Activated T-cell treated with anti-CD3 and anti-CD28 coated beads, Interleukin-2, amount 50 U/mL, for 1 hour (primary cell): Measurements from ENCODE around the gene NCKIPSD.

Experiments
- DNase-seq: peaks from one replicate; pipeline ENCODE4 v3.0.0-alpha.2; 2020

Gene NCKIPSD

GRCh38 chr3:48678056-48678455 lies 7.7 kb downstream of the NCKIPSD start:
- no peak for DNase-seq

DNA sequence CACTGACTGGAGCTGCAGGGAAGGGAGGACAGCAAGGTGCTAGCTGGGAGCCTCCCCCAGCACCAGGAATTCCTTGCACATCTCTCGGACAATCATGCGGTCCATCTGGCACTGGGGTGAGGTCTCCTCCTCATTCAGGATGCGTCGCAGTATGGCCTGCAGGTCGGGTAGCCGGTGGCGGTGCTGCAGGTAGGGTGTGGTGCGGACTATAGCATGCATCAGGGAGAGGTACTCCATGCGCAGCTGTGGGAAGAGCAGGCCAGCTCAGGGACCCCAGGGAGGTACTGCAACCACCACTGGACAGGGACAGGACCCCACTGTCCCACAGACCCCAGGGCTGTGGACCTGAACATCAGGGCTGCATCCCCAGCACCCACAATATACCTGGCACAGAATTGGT lies 11.2 kb downstream of the NCKIPSD start:
- DNase-seq = no peak

DNA sequence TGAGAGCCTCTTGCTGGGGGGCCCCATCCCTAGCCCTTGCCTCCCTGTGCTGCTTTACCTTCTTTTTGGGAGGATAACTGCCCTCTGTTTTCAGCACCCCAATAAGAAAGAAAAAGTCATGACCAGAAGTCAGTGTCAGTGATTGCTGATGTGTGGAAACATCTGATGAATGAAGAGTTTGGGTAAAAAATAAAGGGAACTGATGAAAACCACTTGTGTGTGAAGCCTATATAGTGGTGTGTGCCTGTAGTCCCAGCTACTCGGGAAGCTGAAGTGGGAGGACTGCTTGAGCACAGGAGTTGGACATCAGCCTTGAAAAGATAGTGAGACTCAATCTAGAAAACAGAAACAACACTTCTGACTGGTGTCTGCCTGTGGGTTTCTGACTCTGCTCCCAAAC lies 13.2 kb downstream of the NCKIPSD start:
- DNase-seq = no peak

DNA sequence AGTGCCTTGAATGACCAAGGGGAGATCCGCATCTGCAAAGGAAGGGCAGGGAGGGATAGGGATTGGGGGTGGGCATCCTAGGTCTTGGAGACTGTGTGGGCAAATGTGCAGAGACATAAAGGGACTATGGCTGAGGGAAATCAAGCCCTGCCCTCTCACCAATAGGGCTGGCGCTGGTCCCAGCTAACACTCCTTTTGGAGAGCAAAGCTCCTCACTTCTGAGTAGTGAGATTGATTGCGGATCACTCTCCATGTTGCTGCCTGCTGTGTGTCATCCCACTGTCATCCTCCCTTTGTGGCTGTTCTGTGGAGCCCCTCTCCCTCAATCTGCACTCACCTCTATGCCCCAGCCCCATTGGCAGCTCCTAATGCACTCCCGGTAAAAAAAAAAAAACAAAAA lies 20.8 kb downstream of the NCKIPSD start:
- DNase-seq = no peak

- DNase-seq = no peak
Observed at GRCh38 chr3:48664313-48664644, 21.4 kb downstream of the NCKIPSD start.

DNA sequence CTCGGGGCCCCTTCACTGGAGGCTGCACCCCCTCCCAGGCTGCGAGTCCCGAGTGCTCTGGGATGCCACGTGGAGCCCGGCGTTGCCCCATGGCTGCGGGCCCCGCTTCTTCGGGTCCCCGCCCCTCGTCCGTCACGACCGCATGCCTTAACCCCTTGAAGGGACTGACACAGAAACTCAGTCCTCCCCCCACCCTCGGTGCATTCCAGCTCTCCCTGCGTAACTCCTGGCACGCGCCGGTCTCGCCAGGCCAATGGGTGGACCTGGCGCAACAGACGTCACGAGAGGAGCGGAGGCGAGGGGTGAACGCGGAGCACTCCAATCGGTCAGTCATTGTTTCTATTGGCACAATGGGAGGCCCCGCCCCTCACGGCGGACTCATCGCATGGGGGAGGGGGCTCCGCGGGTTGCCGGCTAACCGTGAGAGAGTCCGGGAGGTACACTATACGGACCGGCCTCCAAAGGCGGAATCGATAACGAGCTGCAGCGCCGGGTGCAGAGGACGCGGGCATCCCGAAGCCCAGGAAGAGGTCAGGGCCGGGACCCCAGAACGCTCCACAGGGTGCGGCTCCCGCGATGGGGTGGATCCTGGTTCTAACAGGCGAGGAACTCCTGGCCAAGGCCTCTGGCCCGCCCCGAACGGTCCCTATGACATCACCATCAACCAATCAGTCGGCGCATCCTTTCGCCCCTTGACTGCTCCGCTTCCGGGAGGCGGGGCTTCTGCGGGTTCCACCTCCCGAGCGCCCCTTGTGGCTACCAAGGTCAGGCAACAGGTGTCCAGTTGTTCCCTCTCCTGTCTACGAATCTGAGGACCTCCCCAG lies 22.0 kb downstream of the NCKIPSD start:
- DNase-seq = peak; percentile 83

- peak; percentile 54 for DNase-seq
Observed at GRCh38 chr3:48662753-48663488, 22.8 kb downstream of the NCKIPSD start, which contains the start of gene CELSR3. Gene CELSR3 (minus strand): TSS chr3:48662886. CDS start chr3:48662634, 252 bp downstream.

DNA sequence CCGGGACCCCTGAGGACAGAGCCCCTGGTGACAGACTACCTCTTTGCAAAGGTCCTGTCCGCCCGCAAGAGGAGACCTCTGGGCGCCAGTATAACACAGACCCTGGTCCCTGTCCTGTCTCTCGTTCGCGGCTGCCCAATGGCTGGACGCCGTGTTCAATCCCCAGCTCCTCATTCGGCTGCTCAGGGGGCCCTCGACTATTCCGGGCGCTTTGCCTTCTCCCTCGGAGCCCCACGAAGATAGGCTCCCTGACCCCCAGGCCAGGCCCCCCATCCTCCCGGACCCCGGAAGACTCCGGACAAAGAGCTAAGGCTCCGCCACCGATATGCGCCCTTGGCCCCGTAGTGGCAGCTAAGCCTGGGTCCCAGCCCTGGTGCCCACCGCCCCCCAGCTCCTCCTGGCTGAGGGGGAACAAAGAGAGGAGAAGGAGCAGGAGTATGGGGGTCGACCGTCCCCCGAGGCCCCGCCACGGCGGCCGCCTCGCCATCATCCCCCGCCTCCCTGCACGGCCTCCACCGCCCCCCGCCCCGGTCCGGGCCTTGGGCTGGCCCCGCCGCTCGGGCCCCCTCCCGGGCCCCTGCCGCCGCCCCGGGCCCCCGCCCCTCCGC lies 23.5 kb downstream of the NCKIPSD start:
- DNase-seq = no peak

DNA sequence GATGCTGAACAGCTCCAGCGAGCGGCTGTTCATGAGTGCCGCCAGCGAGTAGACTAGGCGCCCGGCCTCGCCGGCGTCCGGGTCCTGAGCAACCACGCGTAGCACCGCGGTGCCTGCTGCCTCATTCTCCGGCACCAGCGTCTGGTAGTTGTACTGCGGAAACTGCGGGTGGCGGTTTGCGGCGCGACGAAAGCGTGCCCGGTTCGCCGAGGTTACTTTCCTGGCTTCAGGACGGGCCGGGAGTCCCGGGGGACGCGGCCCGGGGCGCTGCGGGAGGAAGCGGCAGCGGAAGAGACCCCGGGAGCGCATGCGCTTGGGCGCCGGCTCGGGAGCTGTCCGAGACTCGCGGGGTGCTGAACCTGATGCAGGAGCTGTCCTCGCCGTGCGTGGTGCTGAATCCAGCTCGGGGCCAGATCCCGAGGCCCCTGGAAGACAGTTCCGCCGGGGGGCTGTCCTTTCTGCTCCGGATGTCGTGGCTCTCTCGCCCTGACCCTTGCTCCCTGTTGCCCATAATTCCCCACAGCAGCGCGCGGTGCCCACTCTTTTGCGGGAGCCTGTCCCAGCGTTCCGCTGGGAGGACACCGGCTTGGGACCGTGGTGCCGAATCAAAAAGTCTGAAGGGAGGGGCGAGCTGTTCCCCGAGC lies 24.1 kb downstream of the NCKIPSD start:
- DNase-seq = peak; percentile 82

- no peak for DNase-seq
Observed at GRCh38 chr3:48660800-48661400, 24.8 kb downstream of the NCKIPSD start.

- DNase-seq = no peak
Observed at GRCh38 chr3:48656841-48657281, 28.9 kb downstream of the NCKIPSD start.

DNA sequence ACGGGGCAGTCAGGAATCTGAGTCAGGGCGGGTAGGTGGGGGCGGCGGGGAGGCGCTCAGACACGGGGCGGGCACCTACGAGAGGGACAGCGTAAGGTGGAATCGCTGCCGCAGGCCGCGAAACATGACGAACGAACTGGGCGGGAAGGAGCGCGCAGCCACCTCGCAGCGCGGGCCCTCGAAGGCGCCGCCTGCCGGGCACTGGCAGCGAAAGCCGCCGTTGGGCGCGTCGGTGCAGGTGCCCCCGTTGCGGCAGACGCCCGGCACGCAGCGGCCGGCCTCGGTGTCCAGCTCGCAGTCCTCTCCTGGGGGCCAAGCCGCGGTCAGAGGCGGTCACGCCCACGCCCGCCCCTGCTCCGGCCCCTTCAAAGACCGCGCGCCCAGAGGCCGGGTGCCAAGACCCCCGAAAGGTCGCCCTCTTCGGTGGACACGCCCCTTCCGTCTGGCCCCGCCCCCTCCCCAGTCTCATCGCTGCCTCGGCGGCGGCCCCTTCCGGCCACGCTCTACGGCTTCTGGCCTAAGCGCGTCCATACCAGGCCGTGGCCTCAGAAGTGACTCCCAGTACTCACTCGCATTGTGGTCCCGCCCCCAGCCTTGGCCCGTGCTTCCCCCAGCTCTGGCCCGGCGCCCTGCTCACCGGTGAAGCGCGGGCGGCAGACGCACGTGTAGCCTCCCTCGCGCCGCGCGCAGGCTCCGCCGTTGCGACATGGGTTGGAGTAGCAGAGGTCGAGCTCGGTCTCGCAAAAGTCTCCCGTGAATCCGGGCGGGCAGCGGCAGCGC lies 29.5 kb downstream of the NCKIPSD start:
- DNase-seq = peak; percentile 91

DNA sequence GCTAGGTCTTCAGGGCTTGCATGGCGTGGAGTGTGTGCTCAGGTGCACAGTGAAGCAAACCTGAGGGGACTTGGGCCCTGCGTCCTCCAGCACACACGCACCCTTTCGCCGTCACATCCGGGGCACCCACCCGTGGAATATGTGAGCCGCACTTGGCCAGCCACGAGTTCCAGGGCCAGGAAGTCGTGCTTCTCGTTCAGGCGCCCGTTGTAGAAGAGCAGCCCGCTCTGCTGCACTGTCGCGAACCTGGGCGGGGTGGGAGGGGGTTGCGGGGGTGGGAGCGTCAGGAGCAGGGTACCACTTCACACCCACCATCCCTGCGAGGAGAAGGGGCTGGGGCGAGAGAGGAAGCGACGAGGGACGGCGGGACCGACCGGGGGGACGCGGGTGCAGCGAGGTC lies 30.1 kb downstream of the NCKIPSD start:
- DNase-seq = no peak

DNA sequence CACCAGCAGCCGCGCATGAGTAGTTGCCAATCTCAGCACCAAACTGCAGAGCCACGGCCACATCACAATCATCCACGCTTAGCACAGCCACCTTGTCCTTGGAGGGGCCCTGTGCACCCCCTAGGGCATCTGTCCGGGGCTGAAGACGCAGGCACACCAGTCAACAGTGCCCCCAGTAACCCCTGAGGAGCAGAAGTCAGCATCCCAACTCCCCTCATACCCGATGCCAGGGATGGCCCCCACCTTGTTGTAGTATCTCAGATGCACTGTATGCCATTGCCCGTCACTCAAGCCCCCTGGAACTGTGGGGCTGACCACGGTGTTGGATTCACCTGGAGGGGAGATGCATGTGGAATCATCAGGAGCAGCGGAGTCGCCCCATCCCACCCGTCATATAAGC lies 30.7 kb downstream of the NCKIPSD start:
- DNase-seq = no peak

DNA sequence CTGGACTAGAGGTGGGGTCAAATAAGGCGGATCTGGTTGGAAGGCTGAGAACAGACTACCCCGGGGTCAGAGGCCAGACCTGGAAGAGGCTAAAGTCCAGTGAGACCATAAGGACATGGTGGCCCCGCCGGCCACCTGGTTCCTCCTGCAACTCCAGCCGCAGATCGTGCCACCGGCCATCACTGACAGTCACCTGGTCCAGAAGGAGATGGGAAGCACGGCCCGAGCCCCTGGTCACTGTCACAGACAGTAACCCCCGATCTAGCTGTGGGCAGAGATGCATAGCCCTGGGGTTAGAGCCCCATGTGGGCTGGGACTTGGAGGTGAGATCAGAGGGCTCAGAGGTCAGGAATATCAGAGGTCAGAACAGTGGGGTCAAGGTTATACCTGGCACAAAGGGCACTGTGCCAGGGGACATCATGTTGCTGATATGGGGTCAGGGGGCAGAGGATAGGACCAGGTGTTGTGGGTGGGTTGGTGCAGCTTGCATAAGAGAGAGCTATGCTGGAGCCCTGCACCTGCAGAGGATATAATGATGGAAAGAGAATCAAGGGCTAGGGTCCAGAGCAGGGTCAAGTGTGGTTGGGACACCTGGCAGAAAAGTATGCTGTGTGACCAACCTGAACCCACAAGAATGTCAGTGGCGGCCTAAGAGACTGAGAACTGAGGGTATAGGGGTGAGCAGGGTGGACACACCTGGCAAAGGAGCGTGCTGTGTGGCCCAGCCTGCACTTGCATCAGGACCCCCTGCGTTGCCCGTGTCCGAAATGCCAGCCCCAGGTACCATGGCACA lies 32.6 kb downstream of the NCKIPSD start:
- no peak for DNase-seq

DNA sequence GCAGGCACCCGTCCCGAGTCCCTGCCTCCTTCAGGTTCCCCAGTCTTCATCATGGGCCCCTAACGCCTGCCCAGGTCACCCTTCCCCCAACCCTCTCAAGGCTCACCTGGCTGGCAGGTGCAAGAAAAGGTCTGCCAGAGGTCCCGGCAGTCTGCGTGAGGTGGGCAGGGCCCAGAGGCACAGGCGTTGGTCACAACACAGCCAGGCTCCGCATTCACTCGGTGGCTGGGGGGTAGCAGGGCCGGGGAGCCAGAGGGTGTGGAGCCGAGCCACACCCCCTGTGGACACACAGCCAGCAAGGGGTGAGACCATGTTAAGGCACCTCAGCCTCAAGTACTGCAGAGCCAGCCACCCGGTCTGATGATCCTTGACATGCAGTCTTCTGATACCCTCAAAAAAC lies 33.9 kb downstream of the NCKIPSD start:
- no peak for DNase-seq

DNA sequence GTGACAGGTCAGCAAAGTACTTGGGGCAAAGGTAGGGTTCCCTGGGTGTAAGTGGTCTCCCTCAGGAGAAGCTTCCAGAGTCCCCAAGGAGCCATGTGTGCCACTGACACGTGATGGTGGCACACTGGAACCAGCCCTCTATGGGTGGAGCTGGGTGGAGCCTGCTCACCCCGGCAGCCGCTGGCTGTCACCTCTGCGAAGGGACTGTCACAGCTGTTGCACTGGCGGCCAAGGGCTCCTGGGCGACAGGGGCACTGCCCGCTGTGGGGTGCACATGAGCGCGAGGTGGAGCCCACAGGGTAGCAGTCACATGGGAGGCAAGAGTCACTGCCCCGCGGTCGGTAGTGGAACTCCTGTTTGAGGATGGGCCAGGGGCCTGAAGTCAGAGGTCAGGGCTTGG lies 35.0 kb downstream of the NCKIPSD start:
- DNase-seq = no peak

- DNase-seq = no peak
Observed at GRCh38 chr3:48648188-48648850, 37.4 kb downstream of the NCKIPSD start.

GRCh38 chr3:48647714-48648113 lies 38.0 kb downstream of the NCKIPSD start:
- DNase-seq = no peak

DNA sequence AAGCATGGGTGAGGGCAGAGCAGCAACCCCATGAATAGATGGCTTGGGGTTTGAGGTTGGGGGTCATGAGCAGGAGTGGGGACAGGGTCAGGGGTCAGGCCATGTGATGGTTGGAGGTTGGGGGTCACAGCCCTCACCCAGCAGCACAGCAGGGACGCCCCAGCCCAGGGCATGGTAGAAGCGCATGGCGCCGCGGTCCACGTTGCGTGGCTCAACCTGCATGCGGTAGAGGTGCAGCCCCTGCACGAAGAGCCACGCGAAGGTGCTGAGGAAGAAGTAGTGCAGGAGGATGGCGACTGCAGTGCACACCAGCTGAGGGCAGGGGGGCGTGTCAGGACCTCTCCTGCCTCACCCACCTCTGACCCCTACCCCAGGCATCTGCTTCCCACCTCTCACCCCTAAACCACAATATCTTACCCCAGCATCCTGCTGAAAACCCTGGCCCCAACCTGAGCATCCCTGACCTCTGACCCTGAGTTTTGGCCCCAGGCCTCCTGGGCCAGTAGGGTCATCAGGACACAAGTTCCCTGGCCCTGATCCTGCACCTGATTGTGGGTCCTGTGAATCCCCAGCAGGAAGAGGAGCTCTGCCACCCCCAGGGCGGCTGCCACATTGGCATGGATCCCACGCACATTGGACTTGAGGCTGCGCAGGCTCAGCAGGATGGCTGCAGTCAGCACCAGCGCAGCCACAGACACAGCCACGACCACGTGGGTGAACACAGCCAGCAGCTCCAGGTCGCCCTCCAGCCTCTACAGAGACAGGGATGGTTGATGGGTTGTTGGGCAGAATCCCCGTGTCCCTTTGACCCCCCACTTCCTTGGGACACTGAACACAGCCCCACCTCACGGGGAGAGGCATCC lies 40.6 kb downstream of the NCKIPSD start:
- no peak for DNase-seq
